Hepatocyte (in vitro differentiated cells): ENCODE data around the gene KSR1.

Experiments
- CTCF ChIP-seq: fragments of 200-600 bp; sonication (generic); IDR thresholded peaks from 2 replicates; pipeline ENCODE4 v1.5.1; 2016; ENCODE audit warnings: antibody characterized with exemption, mild to moderate bottlenecking; ENCODE audit not compliant: poor library complexity
- EZH2 ChIP-seq: fragments of 200-600 bp; sonication (generic); IDR thresholded peaks from 2 replicates; pipeline ENCODE4 v1.6.1; 2016; ENCODE audit warnings: antibody characterized with exemption, mild to moderate bottlenecking, borderline replicate concordance
- EZH2phosphoT487 ChIP-seq: fragments of 200-600 bp; sonication (generic); IDR thresholded peaks from one replicate; pipeline ENCODE4 v1.6.1; 2018; ENCODE audit warnings: antibody characterized with exemption, mild to moderate bottlenecking, low read depth, moderate library complexity; ENCODE audit not compliant: unreplicated experiment, severe bottlenecking

DNA sequence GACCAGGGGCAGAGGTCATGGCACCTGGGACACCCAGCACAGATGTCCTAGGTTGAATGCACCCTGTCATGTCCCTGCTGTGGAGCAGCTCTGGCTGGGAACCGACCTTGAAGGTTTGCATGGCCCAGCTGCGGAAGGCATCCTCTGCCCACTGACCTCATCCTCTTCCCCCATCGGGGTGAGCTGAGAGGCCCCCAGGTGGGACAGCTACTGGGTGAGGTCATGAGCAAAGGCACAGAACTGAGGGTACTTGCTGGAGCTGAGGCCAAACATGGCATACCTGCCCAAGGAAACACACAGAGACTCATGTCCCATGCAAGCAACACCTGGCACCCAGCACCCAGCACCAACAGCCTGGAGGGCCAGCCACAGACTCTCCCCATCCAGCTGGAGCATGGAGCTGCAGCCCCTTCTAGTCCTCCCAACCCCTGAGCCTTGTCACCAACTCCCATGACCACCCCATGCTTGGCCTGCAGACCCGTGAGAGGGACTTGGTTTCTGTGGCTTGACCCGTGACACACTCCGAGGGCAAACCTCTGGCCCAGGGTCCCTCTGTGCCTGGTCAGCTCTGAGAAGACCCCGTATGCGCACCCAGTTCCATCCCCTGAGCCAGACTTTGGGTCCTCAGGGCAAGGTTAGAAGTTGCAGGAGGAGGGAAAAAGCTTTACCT lies 207.8 kb downstream of the KSR1 start:
- TF ChIP-seq CTCF (no peak), EZH2phosphoT487 (no peak), EZH2 (no peak)
